Measurements from ENCODE around the gene RHPN2.

GRCh38 chr19:33022472-33023116 lies 42.1 kb downstream of the RHPN2 start:
- TF ChIP-seq CTCF (IDR thresholded peaks at IDR 0.05) = no peak
- no peak for TF ChIP-seq POLR2AphosphoS5 (IDR thresholded peaks at IDR 0.05)
- no peak for TF ChIP-seq POLR2A (IDR thresholded peaks at IDR 0.05)

Measured in sigmoid colon (tissue), 4 donors.